NCI-H345 treated with DMSO at 0.1 percent for 48 hours (cell line): Measurements from ENCODE around the gene ADPRS.
A peak's percentile ranks its signal among the peaks of the same experiment; 100 is the strongest.

Source experiments
- DNase-seq: peaks from one replicate; lab custom pipeline; 2025; ENCODE audit not compliant: unreplicated experiment; lab: John Stamatoyannopoulos, UW

The ADPRS gene

DNA sequence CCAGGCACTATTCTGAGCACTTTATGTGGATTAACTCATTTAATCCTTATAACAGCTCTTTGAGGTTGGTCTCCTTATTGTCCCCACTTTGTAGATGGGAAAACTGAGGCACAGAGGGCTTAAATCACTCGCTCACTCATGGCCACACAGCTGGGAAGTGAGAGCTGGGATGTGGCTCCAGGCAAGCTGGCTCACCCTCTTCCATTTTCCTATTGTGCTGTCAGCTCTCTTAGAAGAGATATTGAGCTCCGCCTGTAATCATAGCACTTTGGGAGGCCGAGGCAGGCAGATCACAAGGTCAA lies 40.2 kb downstream of the ADPRS start:
- no peak for DNase-seq

DNA sequence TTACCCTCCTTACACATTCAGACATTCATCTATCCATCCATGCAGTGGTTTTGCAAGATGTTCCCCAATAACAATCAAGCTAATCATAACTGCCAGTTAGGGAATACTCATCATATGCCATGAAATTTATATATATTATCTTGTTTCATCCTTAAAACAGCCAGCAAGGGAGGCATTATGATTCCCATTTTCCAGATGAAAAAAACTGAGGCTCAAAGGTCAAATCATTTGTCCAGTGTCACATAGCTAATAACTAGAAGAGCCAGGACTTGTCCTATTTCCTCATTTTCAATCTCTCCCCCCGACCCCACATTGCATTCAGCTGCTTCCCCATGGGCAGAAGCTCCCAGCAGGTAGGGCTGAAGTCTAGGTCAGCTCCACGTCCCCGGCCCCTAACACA lies 43.3 kb downstream of the ADPRS start:
- no peak for DNase-seq

DNA sequence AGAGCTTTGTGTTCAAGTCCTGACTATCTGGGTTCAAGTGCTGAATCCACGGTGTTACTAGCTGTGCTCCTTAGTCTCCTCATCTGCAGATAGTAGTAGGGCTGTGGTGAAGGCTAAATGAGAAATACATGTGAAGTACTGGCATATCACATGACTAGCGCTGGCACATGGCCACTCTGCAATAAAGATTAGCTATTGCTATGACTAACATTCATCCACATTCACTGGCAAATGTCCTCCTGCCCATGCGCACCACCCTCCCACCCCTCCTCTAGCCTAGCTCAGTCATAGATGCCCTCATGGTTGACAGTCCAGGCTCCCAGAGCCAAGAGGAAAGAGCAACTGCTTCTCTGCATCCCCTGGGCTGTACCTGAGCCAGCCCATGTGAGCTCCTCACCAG lies 44.8 kb downstream of the ADPRS start:
- no peak for DNase-seq

DNA sequence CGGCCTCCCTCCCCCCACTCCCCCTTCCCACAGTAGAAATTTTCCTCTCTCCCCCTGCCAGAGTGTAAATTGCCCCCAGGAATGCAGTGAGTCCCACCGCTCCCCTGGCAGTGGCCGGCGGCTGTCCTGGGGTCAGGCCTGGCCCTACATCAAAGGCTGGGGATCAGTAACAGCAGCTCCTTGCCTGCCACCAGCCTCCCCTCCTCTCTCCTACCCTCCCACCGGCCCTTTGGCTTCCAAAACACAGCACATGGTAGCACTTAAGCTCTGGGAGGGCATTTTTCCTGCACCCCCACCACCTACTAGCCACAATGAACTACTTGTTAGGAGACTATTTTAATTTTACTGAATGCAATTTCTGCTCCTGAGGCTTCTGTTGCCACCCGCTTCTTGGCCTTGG lies 45.3 kb downstream of the ADPRS start:
- no peak for DNase-seq

DNA sequence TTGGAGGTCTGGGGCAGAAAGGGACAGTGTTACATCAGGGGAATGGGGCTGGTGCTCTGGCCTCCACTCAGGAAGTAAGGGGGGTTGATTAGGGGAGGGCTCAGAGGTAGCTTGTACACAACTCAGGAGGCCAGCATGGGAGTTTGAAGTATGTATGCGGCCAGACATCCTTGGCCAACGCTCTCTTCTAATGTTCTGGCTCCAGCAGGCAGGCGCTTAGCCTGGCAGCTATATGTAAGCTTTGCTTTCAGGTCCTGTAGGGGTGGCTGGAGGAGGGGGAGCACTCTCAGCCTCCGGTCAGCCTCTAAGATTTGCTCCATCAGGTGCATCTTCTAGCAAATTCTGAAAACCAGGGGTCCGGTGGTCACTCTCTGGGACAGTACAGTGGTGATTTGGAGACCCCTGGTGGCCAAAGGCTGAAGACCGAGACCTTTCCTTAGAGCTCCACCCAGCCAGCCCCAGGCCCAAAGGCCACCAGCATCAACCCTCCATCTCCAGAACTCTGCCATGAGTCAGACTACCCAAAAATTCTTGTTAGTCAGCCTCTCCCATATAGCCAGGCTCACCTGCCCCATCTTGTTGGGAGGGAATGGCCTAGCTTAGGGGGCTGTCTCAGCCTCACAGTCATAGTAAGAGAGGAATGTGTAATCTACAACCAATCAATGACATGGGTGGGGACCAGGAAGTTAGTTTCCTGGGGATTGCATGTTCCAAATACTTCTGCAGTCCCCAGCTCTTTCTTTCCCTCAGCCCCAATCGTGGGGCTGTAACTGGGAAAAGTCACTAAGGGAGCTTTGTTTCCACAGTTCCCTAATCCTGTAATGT lies 46.0 kb downstream of the ADPRS start:
- DNase-seq, result no peak

DNA sequence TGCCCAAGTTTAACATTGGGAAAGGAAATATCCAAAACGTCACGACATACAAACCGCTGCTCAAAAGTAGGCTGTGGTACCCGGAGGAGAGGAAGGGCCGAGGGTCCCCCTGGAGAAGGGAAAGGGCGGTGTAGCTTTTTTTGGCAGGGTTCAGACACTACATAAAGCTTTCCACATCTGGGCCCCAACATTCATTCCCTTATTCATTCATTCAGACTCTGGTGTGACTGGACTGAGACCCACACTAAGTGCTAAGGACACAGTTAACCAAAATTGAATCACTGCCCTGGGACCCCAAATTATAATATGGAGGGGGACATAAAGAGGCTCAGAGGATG lies 46.6 kb downstream of the ADPRS start:
- DNase-seq, result no peak

DNA sequence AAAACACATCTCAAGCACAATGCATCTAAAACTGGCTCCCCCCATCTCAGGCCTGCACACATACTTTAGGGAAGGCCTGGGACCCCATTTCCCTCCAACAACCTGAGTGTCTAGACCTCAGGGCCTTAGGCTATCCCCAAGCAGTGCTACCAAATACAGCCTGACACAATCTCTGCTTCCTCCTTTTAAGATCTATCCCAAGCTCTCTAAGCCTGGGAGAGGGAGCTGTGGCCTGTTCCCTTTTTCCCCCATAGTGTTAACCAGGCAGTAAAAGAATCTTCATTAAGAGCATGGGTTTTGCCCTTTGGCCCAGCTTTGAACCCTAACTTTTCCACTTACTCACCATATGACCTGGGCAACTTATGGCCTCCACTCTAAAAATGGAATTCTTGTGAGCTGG lies 47.1 kb downstream of the ADPRS start:
- DNase-seq, result no peak

DNA sequence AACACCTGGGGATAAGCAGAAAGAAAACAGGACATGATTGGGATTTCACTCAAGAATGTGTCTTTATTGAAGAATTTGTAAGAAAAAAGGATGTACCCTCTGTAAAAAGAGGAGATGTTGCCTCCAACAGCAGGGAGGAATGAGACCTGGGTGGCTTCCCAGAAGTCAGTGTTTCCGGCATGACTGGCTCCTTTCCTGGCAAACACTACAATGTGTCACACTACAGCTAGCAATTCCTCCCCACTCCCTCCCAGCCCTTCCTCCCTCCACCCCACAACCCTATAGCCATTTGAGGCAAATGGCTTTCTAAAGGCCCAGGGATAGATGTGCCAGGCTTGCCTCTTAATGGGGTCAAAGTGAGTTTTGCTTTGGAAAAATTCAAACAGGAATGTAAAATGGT lies 47.8 kb downstream of the ADPRS start:
- DNase-seq, result no peak

DNA sequence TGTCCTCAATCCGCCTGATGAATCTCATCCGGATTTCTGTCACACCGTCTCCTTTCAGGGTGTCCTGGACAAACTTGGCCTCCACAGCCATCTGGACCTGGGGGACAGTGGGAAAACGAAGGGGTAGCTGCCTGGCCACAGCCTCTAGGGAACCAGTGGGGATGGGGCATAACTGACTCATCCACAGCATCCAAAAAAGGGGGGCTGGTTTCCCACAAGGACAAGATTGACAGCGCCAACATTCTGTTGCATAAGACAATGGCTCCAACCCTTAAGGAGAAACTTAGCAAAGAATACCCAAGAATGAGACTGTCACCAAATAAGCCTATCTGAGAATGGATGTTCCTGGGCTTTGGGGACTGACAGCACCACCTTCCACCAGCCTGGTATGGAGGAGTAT lies 48.5 kb downstream of the ADPRS start:
- DNase-seq, result no peak

DNA sequence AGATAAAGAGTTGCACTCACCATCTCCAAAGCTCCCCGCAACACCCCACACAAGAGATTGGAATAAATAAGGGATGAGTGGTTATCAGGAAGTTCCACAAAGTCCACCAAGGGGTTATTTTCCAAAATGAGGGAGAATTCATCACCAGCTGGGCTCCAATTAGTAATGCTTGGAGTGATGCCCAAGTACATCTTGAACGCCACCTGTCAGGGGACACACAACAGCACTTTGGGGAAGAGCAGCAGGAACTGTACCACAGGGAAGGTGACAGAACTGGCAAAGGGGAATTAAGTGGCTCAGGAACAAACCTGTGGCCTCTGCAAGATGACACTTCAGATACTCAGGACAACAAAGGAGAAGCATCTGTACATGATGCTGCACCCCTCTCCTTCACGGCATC lies 49.1 kb downstream of the ADPRS start:
- peak; percentile 69 for DNase-seq

DNA sequence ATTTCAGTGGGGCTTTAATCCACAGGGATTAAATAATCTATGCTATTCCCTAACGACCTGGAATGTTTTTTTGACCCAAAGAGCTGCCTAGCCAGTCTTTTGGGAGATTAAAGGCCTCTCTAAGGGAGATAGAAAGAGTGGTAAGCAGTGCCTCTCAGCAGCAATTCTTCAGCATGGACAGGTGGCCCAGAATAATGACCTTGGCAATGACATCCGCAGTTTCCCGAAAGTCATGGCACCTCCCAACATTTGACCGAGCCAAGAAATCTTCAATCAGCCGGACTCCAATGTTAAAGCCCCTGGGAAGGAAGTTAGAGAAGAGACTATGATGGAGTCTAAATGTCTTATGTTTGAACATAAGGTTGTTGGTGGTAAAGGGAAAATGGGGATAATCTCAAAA lies 50.8 kb downstream of the ADPRS start:
- no peak for DNase-seq

DNA sequence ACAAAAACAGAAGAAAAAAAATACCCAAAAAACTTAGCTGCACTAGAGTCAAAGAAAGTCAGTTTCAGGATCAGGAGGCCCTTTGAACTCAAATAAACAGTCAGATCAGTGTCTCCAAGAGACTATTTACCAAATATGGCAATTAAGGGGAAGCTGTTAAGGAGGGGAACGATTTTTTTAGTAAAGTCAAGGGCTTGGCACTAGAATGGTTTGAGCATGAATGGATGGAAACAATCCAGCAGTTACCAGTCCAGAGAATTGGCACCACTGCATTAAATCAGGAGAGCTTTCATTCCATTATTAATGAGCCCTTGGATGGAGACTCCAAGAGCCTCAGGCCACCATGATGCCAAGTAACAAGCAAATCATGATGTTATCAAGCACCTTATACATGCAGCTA lies 53.4 kb downstream of the ADPRS start:
- DNase-seq, result no peak

DNA sequence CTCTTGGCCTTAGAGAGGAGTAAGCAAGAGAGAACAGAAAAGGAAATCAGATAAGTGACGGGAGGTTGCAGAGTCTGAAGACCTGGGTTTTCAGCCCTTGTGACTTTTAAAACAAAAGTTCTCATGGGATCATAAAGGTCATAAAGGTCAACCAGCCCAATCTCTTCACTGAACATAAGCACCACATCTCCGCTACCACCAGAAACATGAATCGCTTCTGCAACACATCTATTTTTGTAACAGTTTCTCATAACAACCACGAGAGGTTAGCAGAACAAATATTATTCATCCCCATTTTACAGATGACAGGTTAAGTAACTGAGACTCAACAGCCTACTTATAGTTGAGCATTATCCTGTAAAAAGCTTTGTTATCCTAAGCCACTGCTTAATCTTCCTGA lies 54.7 kb downstream of the ADPRS start:
- no peak for DNase-seq
